WI38 (cell line): ENCODE measurements around the gene CCDC190.
"Not testable (repeated sequence)": the region's sequence is repeated elsewhere in the genome, so short reads cannot be mapped to it uniquely, and the experiment has no call there.

Experiments used
- H3K4me3 ChIP-seq: 2 replicates; pipeline ENCODE4 v1.5.1; 2011; ENCODE audit warnings: low read depth, mild to moderate bottlenecking, control low read depth, low read length
- CTCF ChIP-seq: IDR thresholded peaks from 2 replicates; pipeline ENCODE4 v1.5.1; 2012; ENCODE audit warnings: low read depth, mild to moderate bottlenecking, control low read depth, low read length

Gene CCDC190

GRCh38 chr1:162889989-162890388 lies 29.0 kb upstream of the CCDC190 start:
- TF ChIP-seq CTCF = no peak
- H3K4me3 ChIP-seq = no peak overlapping the region

- TF ChIP-seq CTCF = no peak
- no peak overlapping the region for H3K4me3 ChIP-seq
These were observed 25.7 kb upstream of the CCDC190 start for GRCh38 chr1:162886705-162887104.

- TF ChIP-seq CTCF = no peak
- H3K4me3 ChIP-seq = no peak overlapping the region
These were observed 24.3 kb upstream of the CCDC190 start for GRCh38 chr1:162885265-162885664.

GRCh38 chr1:162884831-162885230 lies 23.9 kb upstream of the CCDC190 start:
- TF ChIP-seq CTCF = no peak
- H3K4me3 ChIP-seq = no peak overlapping the region

- no peak for TF ChIP-seq CTCF
- no peak overlapping the region for H3K4me3 ChIP-seq
These were observed 21.3 kb upstream of the CCDC190 start for GRCh38 chr1:162882248-162882674.

GRCh38 chr1:162881590-162881989 lies 20.6 kb upstream of the CCDC190 start:
- TF ChIP-seq CTCF = no peak

GRCh38 chr1:162880617-162881016 lies 19.6 kb upstream of the CCDC190 start:
- not testable (repeated sequence) for H3K4me3 ChIP-seq

More at GRCh38 chr1:162881590-162881989, 20.6 kb upstream of the CCDC190 start:
- H3K4me3 ChIP-seq = no peak overlapping the region

GRCh38 chr1:162878000-162878596 lies 17.1 kb upstream of the CCDC190 start:
- peak; percentile 77 for TF ChIP-seq CTCF

More at GRCh38 chr1:162878000-162878596, 17.1 kb upstream of the CCDC190 start:
- no peak overlapping the region for H3K4me3 ChIP-seq
